ENCODE results near the gene ZNF44. TPM values are rescaled to one million over a fixed set of nuclear protein-coding genes. Genes with fewer than 3 reads are reported as not detected.

Gene ZNF44
- total and polyA plus RNA-seq, 2 of the 13 experiments (the other 11 are each of a cell fraction or from before 2014, with no cell fraction given) = 6.9 to 15.7 TPM

DNA sequence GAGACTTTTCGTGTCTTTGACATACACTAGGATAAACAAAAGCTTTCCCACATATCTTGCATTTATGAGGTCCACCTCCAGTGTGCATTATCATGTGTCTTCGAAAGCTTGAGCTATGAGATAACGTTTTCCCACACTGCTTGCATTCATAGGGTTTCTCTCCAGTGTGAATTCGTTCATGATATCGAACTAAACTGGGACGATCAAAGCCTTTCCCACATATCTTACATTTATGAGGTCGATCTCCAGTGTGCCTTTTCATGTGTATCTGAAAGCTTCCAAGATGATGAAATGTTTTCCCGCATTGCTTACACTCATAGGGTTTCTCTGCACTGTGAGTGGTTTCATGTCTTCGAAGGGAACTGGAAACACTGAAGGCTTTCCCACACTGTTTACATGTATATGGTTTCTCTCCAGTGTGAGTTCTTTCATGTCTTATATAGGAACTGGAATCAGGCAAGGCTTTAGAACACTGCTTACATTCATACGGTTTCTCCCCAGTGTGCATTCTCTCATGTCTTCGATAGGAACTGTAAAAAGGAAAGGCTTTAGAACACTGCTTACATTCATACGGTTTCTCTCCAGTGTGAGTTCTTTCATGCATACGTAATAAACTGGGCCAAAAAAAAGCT is 24.2 kb upstream of the ZNF44 start:
- Histone ChIP-seq H3K36me3 (replicated peaks in 1 of 2; ENCODE audit: control insufficient read depth in 1 of 2, insufficient read depth in 2 of 2, low read length in 2 of 2) (peaks cover 14 to 39% of the 10 kb centered on the region in 2 experiments; a peak in 4 of 5 replicates), H4K20me1 (ENCODE audit: insufficient read depth, low read length) (no peaks in the 10 kb centered on the region), H3K27ac (ENCODE audit: extremely low read length, insufficient read depth, low read length) (no peak overlapping the region), H3K9me3 (ENCODE audit: low read length) (no peaks in the 10 kb centered on the region), H3K79me2 (ENCODE audit: insufficient read depth, low read length) (peaks cover 2% of the 10 kb centered on the region), H3K4me3 (replicated peaks in 1 of 3; ENCODE audit: insufficient read depth in 1 of 3, low read depth in 2 of 3, low read length in 3 of 3) (no peak overlapping the region), H2AFZ (ENCODE audit: low read length) (no peak overlapping the region), H3K27me3 (ENCODE audit: control insufficient read depth in 1 of 2, insufficient read depth in 2 of 2, low read length in 2 of 2) (no peaks in the 10 kb centered on the region), H3K4me2 (ENCODE audit: low read depth, low read length) (no peak overlapping the region), H3K4me1 (ENCODE audit: insufficient read depth, low read length) (peaks cover 17% of the 10 kb centered on the region), H3K9ac (ENCODE audit: insufficient read depth, low read depth, low read length) (no peak overlapping the region)
- intact Hi-C loops (cut with micrococcal nuclease; ENCODE audit: unreplicated experiment) (no loop called here), in situ Hi-C loops (cut with HindIII; ENCODE audit: extremely low pct_ligation_motif_present, low pct_unique_long_range_greater_than_20kb) (no loop called here)
- POLR2A ChIA-PET = interaction anchor here (0.8 to 1.3 kb wide), 3 partner anchors 15 to 46 kb away, joined by 3 read pairs; partner anchors contain the start of genes ZNF44, ZNF442 and ZNF563
- DNase-seq (ENCODE audit: low spot score) (no peak), FAIRE-seq (no peak), ATAC-seq (no peak)
- BruUV-seq (replicated peaks) = TSS peak; percentile 42
- CTCF ChIA-PET (ENCODE audit: low intra/inter-chr PET ratio, low total read pairs) = no interaction called here
- TF ChIP-seq, protein P1, sequence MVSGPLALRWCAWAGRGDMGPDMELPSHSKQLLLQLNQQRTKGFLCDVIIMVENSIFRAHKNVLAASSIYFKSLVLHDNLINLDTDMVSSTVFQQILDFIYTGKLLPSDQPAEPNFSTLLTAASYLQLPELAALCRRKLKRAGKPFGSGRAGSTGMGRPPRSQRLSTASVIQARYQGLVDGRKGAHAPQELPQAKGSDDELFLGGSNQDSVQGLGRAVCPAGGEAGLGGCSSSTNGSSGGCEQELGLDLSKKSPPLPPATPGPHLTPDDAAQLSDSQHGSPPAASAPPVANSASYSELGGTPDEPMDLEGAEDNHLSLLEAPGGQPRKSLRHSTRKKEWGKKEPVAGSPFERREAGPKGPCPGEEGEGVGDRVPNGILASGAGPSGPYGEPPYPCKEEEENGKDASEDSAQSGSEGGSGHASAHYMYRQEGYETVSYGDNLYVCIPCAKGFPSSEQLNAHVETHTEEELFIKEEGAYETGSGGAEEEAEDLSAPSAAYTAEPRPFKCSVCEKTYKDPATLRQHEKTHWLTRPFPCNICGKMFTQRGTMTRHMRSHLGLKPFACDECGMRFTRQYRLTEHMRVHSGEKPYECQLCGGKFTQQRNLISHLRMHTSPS (CRISPR knock-in tag; IDR thresholded peaks at IDR 0.05; ENCODE audit: low read depth) = no peak
- TF ChIP-seq FOXO1 (CRISPR knock-in tag; IDR thresholded peaks at IDR 0.05) (no peak), ZFP36L2 (CRISPR knock-in tag; IDR thresholded peaks at IDR 0.05) (no peak)
- WGBS (ENCODE audit: low lambda C conversion rate) = 95% methylated on average over 13 of the region's 13 CpGs

DNA sequence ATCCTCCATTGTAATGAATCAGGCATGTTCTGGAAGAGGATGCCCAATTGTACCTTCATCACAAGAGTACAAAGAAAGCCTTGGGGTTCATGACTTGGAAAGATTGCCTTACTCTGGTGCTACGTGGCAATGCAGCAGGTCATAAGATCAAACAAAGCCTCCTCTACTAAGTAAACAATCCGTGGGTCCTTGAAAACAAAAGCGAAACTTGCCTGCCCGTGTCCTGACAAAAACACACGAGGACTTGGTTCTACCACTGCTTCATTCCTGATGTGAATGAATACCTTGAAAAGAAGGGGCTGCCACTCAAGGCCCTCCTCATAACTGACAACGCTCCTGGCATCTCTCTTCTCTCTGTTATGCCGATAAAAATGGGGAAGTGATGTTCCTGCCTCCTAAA is 19.9 kb upstream of the ZNF44 start:
- POLR2A ChIA-PET = interaction anchor here (1.7 to 4.3 kb wide), 4 partner anchors 17 to 51 kb away, joined by 4 to 26 read pairs (median 14); partner anchors contain the start of genes ZNF44, ZNF442 and ZNF563
- TF ChIP-seq, protein P2, sequence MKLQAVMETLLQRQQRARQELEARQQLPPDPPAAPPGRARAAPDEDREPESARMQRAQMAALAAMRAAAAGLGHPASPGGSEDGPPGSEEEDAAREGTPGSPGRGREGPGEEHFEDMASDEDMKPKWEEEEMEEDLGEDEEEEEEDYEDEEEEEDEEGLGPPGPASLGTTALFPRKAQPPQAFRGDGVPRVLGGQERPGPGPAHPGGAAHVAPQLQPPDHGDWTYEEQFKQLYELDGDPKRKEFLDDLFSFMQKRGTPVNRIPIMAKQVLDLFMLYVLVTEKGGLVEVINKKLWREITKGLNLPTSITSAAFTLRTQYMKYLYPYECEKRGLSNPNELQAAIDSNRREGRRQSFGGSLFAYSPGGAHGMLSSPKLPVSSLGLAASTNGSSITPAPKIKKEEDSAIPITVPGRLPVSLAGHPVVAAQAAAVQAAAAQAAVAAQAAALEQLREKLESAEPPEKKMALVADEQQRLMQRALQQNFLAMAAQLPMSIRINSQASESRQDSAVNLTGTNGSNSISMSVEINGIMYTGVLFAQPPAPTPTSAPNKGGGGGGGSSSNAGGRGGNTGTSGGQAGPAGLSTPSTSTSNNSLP (IDR thresholded peaks at IDR 0.05; ENCODE audit: low read depth, low read length) = 0 out of 2 replicates have a peak, but pooled peaks have one; percentile 19
- TF ChIP-seq, protein P3, sequence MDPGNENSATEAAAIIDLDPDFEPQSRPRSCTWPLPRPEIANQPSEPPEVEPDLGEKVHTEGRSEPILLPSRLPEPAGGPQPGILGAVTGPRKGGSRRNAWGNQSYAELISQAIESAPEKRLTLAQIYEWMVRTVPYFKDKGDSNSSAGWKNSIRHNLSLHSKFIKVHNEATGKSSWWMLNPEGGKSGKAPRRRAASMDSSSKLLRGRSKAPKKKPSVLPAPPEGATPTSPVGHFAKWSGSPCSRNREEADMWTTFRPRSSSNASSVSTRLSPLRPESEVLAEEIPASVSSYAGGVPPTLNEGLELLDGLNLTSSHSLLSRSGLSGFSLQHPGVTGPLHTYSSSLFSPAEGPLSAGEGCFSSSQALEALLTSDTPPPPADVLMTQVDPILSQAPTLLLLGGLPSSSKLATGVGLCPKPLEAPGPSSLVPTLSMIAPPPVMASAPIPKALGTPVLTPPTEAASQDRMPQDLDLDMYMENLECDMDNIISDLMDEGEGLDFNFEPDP (CRISPR knock-in tag; conservative IDR thresholded peaks at IDR 0.05) = 0 out of 2 replicates have a peak, but pooled peaks have one; percentile 47
- TF ChIP-seq CEBPB (IDR thresholded peaks at IDR 0.05; ENCODE audit: borderline replicate concordance, low read depth, low read length) = peak; percentile 4; the same call in 1 of the 2 replicates
- TF ChIP-seq, protein P4, sequence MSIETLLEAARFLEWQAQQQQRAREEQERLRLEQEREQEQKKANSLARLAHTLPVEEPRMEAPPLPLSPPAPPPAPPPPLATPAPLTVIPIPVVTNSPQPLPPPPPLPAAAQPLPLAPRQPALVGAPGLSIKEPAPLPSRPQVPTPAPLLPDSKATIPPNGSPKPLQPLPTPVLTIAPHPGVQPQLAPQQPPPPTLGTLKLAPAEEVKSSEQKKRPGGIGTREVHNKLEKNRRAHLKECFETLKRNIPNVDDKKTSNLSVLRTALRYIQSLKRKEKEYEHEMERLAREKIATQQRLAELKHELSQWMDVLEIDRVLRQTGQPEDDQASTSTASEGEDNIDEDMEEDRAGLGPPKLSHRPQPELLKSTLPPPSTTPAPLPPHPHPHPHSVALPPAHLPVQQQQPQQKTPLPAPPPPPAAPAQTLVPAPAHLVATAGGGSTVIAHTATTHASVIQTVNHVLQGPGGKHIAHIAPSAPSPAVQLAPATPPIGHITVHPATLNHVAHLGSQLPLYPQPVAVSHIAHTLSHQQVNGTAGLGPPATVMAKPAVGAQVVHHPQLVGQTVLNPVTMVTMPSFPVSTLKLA (IDR thresholded peaks at IDR 0.05) = peak; percentile 31; the same call in 1 of the 2 replicates
- peak; percentile 13; the same call in 1 of the 2 replicates for TF ChIP-seq THAP11 (CRISPR knock-in tag; IDR thresholded peaks at IDR 0.05)
- TF ChIP-seq ZNF205 (CRISPR knock-in tag; IDR thresholded peaks at IDR 0.05) = 0 out of 2 replicates have a peak, but pooled peaks have one; percentile 27
- TF ChIP-seq ZNF232 (CRISPR knock-in tag; IDR thresholded peaks at IDR 0.05; ENCODE audit: borderline replicate concordance) = 0 out of 2 replicates have a peak, but pooled peaks have one; percentile 25

More for the DNA sequence above, 19.9 kb upstream of the ZNF44 start:
- Histone ChIP-seq H4K20me1 (ENCODE audit: insufficient read depth, low read length) (no peaks in the 10 kb centered on the region), H3K4me1 (ENCODE audit: insufficient read depth, low read length) (peaks cover 25% of the 10 kb centered on the region), H3K4me2 (ENCODE audit: low read depth, low read length) (peak overlapping the region; percentile 79), H3K9ac (ENCODE audit: insufficient read depth, low read depth, low read length) (peak overlapping the region; percentile 40), H3K27me3 (ENCODE audit: control insufficient read depth in 1 of 2, insufficient read depth in 2 of 2, low read length in 2 of 2) (no peaks in the 10 kb centered on the region), H3K4me3 (replicated peaks in 1 of 3; ENCODE audit: insufficient read depth in 1 of 3, low read depth in 2 of 3, low read length in 3 of 3) (peak overlapping the region in 2 of 3 experiments; percentile 34 to 38; a peak in 2 of 6 replicates), H2AFZ (ENCODE audit: low read length) (no peak overlapping the region), H3K79me2 (ENCODE audit: insufficient read depth, low read length) (no peaks in the 10 kb centered on the region), H3K27ac (ENCODE audit: extremely low read length, insufficient read depth, low read length) (peak overlapping the region; percentile 75), H3K9me3 (ENCODE audit: low read length) (no peaks in the 10 kb centered on the region), H3K36me3 (replicated peaks in 1 of 2; ENCODE audit: control insufficient read depth in 1 of 2, insufficient read depth in 2 of 2, low read length in 2 of 2) (peaks cover 9 to 13% of the 10 kb centered on the region in 2 experiments; a peak in 4 of 5 replicates)
- ATAC-seq (peak; percentile 79), DNase-seq (ENCODE audit: low spot score) (peak; percentile 85), FAIRE-seq (peak; percentile 32)
- in situ Hi-C loops (cut with HindIII; ENCODE audit: extremely low pct_ligation_motif_present, low pct_unique_long_range_greater_than_20kb) = no loop called here
- BruUV-seq (replicated peaks) = no TSS peak
- intact Hi-C loops (cut with micrococcal nuclease; ENCODE audit: unreplicated experiment) = no loop called here
- CTCF ChIA-PET (ENCODE audit: low intra/inter-chr PET ratio, low total read pairs) = no interaction called here
- WGBS (ENCODE audit: low lambda C conversion rate) = 22% methylated on average over 7 of the region's 7 CpGs

Measured in HepG2 (cell line).